NCI-H82 (cell line): ENCODE data around the gene POLR2J3.
"Not testable (repeated sequence)": the region's sequence is repeated elsewhere in the genome, so short reads cannot be mapped to it uniquely, and the experiment has no call there.

Experiments used
- DNase-seq: peaks from one replicate; lab custom pipeline; 2025; lab: John Stamatoyannopoulos, UW

Gene POLR2J3

DNA sequence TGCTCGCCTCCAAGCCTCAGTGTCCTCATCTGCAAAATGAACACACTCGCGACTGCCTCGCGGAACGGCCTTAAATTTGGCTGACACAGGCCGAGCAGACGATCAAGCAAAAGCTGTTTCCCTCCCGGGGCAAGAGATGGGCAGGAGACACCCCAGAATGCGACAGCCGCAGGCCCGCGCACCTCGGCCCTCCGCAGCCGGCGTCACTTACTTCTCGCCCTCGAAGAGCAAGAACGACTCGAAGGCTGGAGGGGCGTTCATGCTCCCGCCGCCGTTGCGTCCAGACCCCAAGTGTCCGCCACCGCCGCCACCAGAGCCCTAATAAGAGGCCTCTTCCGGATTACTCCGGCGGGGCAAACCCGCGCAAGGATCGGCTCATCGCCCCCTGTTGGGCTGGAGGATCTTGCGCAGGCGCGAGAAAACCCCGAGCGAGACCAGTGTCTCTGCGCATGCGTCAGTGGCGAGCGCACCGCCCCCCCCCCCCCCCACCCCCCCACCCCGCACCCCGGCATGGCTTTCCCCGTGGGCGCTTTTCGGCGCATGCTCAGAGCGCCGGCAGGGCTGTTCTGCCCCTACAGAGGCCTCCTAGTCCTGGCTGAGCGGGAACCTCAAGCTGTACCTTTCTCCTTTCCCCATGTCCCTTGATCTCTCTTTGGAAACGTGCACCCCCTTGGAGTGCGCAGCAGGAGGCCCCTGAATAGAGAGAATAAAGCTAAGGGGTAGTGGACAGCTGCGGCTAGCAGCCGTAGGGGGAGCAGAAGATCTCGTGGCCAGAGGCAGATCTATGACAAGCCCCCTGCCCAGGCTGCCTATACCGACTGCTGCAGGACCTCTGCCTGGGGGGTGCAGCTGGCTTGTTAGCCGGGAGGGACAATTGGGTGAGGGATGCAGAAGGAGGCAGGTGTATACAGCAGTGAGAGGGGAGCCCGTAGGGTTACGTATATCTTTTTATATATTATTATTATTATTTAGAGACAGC lies at the start of gene POLR2J3:
Gene POLR2J3, minus strand, starts transcription at position 323 of the 979 bp plus-strand sequence. Its CDS starts 62 bp downstream, at position 261.
- DNase-seq = not testable (repeated sequence)

GRCh38 chr7:102618122-102618521 lies 45.7 kb upstream of the POLR2J3 start:
- DNase-seq = not testable (repeated sequence)

GRCh38 chr7:102616507-102617125 lies 44.2 kb upstream of the POLR2J3 start, which contains the start of gene RASA4:
Gene RASA4 (minus strand): TSS chr7:102616756. CDS start chr7:102616689, 67 bp downstream.
- DNase-seq = not testable (repeated sequence)

GRCh38 chr7:102615930-102616329 lies 43.5 kb upstream of the POLR2J3 start:
- DNase-seq = not testable (repeated sequence)

DNA sequence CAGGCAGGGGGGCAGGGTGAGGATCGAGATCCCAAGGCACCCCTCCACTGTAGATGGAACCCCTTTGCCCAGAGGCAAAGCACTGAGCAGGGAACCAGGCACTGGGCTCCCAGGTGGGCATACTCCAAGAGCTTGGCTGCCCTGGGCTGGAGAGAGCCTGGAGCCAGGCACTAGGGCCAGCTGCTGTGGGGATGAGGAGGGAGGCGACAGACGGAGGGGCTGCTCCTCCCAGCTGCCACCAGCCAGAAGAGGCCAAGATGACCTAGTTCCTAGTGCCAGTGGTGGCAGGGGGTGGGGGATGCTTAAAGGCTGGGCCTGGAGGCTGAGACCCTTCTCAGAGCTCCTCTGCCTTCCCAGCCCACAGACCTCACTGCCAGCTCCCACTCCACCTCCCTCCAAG lies 42.5 kb upstream of the POLR2J3 start:
- DNase-seq = not testable (repeated sequence)

GRCh38 chr7:102614346-102614697 lies 41.9 kb upstream of the POLR2J3 start:
- DNase-seq = not testable (repeated sequence)

- not testable (repeated sequence) for DNase-seq
Measured at GRCh38 chr7:102613575-102614345, 41.4 kb upstream of the POLR2J3 start.

GRCh38 chr7:102611675-102612325 lies 39.4 kb upstream of the POLR2J3 start:
- not testable (repeated sequence) for DNase-seq

DNA sequence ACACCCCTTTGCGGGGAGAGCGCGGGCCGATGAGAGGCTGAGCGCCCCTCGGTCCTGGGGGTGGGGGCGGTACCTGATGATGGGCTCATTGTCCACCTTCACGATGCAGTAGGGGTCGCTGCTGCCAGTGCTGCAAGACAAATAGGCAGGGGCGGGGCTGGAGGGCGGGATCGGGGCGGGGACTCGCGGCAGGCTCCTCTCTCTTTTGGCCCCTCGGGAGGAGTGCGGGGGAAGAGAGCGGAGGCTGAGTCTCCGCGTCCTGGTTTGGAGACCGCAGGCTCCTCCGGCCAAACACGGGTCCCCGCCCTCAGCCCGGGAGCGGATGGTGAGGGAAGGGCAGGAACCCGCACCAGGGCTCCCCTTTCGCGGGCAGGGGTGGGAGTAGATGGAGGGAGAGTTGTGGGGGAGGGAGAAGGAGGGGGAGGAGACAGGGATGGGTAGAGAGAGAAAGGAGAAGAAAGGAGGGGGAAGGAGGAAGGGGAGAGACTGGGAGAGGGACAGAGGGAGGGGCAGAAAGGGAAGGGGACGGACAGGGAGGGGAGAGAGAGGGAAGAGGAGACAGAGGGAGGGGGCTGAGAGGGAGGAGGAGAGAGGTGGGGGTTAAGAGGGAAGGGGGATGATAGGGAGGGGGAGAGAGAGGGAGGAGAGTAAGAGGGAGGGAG lies 38.8 kb upstream of the POLR2J3 start:
- DNase-seq = not testable (repeated sequence)

GRCh38 chr7:102610441-102610840 lies 38.1 kb upstream of the POLR2J3 start:
- DNase-seq = not testable (repeated sequence)

DNA sequence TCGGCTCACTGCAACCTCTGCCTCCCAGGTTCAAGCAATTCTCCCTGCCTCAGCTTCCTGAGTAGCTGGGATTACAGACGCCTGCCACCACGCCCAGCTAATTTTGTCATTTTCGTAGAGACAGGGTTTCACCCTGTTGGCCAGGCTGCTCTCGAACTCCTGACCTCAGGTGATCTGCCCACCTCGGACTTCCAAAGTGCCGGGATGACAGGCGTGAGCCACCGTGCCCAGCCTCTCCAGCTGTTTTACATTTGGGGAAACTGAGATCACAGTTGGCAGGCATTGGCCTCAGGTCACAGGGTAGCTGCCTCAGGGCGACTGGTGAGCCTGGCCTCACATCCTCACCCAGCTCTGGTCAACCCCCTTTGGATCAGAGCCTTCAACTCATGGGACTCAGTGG lies 37.4 kb upstream of the POLR2J3 start:
- DNase-seq = not testable (repeated sequence)

GRCh38 chr7:102606848-102607247 lies 34.5 kb upstream of the POLR2J3 start:
- not testable (repeated sequence) for DNase-seq

DNA sequence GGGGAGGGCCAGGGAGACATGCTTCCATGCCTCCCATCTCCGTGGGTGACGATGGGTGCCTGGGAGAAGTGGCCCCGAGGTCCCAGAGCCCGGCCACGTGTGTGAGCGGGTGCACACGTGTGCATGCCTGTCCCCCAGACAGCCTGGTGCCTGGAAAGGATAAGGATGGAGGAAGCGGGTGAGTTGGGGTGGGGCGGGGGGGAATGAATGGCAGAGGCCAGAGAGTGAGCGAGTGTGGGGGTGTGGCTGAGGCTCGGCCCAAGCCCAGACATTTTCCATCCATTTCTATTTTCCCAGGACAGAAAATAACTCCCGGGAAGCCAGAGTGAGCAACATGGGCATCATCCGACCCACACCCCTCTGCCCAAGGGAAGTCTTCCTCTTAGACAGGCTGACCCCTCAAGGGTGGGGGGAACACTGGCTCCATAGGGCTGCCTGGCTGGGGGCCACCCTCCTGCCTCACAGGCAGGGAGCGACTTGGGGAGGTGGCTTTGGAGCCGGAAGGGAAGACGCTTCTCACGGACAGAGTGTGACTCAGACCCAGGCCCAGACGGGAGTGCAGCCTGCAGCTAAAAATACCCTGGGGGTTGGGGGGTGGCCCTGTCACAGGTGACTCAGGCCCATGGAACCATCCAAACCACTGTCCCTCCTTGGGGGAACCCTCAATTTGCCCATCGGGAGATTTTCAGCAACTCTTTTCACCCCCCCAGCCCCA lies 32.2 kb upstream of the POLR2J3 start:
- not testable (repeated sequence) for DNase-seq

DNA sequence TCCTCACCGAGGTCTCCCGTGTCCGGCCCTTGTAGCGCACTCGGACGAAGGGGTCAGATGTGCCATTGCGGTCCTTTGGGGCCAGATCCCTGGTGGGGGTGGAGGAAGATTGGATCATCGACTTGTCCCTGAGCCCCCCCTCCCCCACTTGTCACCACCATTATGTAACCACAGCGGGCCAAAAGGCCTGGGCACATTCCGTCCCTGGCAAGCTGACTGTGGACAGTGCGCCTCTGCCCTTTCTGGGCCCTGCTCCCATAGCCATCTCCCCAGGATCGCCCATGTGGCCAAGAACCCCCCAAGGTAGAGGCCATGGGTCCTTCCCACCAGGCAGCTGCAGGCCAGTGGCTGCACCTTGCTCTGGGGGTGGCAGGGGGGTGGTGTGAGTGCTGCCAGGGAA lies 29.9 kb upstream of the POLR2J3 start:
- not testable (repeated sequence) for DNase-seq

DNA sequence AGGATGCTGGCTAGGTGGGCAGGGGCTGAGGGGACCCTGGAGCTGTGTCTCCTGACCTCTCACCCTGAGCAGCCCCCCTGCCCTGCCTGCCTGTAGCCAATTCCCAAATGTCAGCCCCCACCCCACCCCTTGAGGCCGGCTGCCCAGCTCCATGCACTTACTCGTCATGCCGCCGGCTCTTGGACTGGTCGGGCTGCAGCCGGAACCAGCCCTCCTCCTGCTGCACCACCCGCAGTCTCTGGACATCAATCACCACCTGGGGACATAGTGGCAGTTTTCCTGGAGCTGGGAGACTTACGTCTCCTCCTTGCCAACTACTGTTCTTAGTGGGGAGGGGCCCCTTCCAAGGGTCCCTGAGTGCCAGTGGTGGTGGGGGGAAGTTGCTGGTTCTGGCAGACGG lies 27.3 kb upstream of the POLR2J3 start:
- not testable (repeated sequence) for DNase-seq

- DNase-seq = not testable (repeated sequence)
Measured at GRCh38 chr7:102596036-102596435, 23.7 kb upstream of the POLR2J3 start.

- not testable (repeated sequence) for DNase-seq
Measured at GRCh38 chr7:102593637-102594334, 21.4 kb upstream of the POLR2J3 start.

- DNase-seq = not testable (repeated sequence)
Measured at GRCh38 chr7:102592477-102593019, 20.2 kb upstream of the POLR2J3 start.

- DNase-seq = not testable (repeated sequence)
Measured at GRCh38 chr7:102589857-102590256, 17.5 kb upstream of the POLR2J3 start.
